Tibial nerve (tissue), 3 donors: ENCODE results near the gene NUB1.

Experiments used
- CTCF ChIP-seq, 5 experiments: fragments of 200-600 bp in 3 of 5; fragments of 450-650 bp in 2 of 5; sonication (generic) in 3 of 5; IDR thresholded peaks; one replicate each; pipeline ENCODE4 v1.5.1; 2016 to 2019; ENCODE audit warnings: antibody characterized with exemption in 5 of 5, mild to moderate bottlenecking in 3 of 5, moderate library complexity in 2 of 5
- POLR2A ChIP-seq, 2 donors: fragments of 450-650 bp; IDR thresholded peaks; one replicate each; pipeline ENCODE4 v1.6.1; 2017; ENCODE audit warnings: antibody characterized with exemption in 2 of 2, mild to moderate bottlenecking in 2 of 2, moderate library complexity in 2 of 2

DNA sequence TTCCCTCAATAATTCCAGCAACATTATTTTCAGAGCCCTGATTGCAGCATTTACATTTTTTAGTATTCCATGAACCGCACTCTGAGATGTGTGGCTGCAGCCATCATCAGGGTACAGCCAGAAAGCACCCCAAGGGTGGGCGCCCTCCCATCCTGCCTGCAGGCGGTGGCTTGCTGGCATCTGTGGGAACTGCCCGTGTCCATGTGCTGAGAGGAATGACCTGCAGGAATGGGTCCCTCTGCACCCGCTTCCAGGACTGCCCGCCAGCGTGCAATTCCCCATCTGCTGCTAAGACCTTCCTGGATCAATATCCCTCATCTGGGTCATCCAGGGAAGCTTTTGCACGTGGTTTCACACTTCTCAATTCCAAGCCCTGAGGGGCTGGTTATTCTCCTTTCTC lies 32.8 kb upstream of the NUB1 start:
- TF ChIP-seq POLR2A (IDR thresholded peaks at IDR 0.05) (no peak), CTCF (IDR thresholded peaks at IDR 0.05) (no peak)
